HG03469 (cell line): ENCODE data around the gene RALGPS1.
A peak's percentile ranks its signal among the peaks of the same experiment; 100 is the strongest.

Experiments used
- ATAC-seq: cut with Tn5 transposase; IDR thresholded peaks from one replicate; pipeline ENCODE4 v1.9.1; 2021; ENCODE audit warnings: mild to moderate bottlenecking, moderate library complexity, moderate number of reproducible peaks; ENCODE audit not compliant: unreplicated experiment

RALGPS1 gene

DNA sequence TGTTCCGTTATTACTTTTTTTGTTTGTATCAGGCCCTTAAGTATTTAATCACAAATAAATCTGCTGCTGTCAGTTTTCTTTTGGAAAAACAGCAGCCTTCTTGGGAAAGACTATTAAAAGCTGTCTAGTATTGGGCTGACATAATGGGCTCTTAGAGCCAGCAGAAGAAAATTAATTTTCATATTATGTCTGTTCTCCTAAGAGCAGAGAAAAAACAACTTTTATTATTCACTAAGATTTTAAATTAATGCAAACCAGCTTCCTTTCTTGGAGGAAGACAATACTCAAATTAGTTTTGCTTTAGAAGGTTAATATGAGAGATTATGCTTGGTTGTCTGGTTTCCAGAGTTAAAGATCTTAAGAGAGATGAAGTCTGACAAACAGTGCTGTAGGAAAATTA is 319.4 kb downstream of the RALGPS1 start:
- ATAC-seq, result no peak

DNA sequence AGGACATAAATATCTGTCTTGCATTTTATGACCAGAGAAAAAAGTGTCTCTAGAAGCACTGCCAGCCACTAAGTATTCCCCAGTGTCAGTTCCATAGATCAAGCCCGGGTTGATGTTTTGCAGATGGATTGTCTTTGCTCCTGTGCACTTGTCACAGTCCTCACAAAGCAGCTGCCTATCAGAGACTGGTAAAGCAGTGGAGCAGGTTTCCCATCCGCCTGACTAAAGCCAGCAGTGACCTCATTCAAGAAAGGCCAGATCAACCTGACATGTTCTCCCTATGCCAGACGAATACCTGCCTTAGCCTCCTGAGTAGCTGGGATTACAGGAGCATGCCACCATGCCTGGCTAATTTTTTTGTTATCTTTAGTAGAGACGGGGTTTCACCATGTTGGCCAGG is 323.2 kb downstream of the RALGPS1 start:
- no peak for ATAC-seq

- no peak for ATAC-seq
These were observed 326.8 kb downstream of the RALGPS1 start for GRCh38 chr9:127241354-127241753.

DNA sequence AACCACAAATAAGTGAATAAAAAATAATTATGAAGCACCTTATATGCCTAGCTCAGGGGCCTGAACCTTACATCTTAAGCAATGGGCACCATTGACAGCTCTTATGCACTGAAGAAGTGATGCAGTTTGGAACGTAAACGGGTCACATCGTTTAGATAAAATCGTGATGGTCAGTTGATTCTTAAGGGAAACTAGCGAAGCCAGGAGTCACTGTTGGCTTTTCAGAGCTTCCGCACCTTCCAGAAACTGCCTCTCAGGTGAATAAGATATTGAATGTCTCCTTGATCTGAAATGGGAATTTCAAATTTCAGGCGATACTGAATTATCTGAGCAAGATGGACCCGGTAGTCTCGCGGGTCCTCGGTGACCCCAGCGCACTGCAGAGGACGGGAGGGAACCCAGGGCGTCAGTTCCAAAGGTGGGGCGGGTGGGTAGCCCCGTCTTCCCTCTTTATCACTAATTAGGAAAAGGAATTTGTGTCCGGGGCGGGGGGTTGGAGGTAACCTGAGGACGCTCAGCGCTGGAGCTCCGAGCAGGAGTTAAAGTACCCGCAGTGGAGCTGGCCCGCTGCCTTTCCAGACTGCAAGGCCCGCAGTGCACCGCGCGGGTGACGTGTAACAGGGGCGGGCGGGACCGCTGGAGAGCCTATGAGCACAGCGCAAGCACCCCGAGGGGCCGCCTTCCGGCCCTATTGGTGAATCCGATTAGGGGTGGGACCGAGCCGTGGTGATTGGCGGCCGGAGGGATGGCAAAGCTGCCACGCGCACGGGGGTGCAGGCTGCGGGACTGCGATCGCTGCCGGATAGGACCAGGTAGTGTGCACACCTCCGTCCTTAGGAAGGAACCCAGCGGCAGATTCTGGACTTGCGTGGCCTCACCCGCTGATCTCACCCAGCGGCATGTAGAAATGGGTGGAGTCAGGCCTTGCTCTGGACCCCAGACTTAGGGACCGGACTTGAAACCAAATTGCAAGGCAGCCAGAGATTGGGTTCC is 330.3 kb downstream of the RALGPS1 start:
- ATAC-seq, result peak; percentile 91

DNA sequence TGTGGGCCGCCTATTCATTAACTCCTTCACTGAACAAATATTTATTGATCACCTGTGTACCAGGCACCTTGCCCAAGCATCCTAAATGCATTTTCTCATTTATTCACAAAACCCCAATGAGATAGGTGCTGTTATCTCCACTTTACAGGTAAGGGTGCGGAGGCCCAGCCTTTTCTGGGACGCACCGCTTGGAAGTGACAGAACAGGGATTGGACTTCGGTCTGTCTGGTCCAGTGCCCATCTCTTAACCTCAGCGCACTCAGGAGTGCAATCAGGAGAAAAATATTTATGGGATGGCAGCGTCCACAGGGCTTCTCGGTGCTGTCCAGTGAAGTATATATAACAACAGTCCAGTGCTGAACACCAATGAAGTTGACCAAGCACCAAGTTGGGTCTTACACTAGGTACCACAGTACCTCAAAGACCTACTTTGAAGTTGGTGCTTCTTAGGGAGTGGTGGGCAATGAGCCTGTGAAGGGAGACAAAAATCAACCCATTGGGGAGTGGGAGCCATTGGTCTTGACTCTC is 331.1 kb downstream of the RALGPS1 start:
- ATAC-seq, result no peak

DNA sequence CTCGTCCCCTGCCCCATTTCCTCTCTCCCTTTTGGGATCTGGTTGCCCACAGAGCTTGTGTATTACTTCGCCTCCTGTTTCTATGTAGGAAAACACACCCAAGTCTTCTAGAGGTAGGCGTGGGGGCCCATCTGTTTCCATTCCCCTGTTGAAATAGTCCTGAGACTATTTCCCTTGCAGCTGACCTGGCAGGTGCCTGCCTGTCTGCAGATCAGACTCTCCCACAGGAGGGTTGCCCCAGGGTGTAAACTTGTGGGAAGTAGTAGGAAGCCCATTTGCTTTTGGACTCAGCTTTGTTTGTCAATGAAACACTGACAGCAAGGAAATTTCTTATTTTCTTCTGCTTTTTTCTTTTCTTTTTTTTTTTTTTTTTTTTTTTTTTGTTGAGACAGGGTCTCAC is 333.7 kb downstream of the RALGPS1 start:
- no peak for ATAC-seq

GRCh38 chr9:127249877-127250276 is 335.3 kb downstream of the RALGPS1 start:
- ATAC-seq, result no peak

DNA sequence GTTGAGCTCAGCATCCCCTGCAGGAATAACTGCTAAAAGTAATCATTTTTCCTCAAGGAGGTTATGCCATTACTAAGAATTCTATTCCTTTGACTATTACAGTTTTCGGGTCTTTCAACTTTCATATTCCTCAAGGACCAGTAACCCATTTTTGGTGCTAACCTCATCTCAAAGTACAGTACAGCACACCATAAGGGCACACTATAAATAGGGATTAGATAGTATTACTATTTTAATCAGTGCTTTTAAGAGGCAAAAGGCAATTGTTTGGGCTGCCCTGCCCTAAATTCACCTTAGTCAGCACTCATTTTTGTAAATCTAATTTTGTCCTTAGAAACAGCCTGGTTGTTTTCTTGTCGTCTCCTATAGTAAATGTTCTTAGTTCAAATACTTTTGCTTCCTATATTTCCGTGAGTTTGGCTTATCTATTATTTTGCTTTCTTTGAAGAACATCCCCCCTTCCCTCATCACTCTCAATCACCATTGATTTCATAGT is 336.4 kb downstream of the RALGPS1 start:
- no peak for ATAC-seq

DNA sequence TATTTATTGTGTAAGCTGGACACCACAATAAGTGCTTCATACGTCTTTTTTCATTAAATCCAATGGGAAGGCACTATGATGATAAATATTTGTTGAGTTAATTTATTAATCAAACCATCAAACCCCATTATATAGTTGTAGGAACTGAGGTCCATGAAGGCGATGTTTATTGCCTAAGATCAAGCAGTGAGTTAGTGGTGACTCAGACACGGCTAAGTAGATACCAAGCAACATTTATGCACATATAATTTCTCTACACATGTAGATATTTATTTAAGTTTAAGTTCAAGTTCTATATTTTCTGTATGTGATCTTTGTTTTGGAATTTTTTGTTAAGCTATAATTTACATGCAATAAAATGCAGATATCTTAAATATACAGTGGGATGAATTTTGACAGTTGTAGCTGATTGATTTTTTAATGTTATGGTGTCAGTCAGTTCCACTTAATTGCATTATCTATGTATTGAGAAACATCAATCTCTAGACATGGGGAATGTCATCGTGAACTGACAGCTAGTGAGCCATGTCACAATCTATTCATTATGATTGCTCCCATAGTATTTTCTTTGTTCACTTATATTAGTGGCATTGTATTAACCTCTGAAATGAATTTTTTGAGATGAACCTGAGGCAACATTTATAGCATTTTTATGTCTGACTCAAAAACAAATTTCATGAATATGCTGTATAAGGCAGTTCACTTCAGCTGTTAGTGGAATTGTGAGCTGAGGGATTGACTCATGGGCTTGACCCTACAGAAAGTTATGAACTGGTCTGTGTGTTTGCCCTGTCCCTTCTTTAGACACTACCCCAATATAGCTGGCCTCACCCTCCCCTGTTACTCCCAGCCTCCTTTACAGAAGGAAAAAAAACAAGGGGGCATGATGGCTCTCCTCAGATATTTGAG is 338.1 kb downstream of the RALGPS1 start:
- ATAC-seq, result no peak

- ATAC-seq, result no peak
These were observed 338.9 kb downstream of the RALGPS1 start for GRCh38 chr9:127253446-127253845.

- ATAC-seq, result no peak
These were observed 341.1 kb downstream of the RALGPS1 start for GRCh38 chr9:127255692-127256091.

DNA sequence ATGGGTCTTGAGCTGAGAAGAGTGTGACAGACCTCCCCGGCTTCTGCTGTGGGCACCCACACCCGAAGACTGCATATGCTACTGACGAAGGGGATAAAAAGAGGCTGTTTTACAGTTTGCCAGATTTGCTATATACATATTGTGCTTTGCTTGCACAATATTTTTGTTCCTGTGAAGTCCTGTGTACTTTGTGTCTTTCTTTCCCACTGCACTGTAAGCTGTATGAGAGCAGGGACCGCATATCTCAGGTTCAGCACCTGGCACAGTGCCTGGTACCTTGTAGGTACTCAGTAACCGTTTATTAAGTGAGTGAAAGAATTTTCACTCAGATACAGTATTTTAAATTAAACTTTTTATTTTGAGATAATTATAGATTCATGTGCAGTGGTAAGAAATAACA is 341.7 kb downstream of the RALGPS1 start:
- no peak for ATAC-seq

- ATAC-seq, result no peak
These were observed 344.3 kb downstream of the RALGPS1 start for GRCh38 chr9:127258606-127259471.

DNA sequence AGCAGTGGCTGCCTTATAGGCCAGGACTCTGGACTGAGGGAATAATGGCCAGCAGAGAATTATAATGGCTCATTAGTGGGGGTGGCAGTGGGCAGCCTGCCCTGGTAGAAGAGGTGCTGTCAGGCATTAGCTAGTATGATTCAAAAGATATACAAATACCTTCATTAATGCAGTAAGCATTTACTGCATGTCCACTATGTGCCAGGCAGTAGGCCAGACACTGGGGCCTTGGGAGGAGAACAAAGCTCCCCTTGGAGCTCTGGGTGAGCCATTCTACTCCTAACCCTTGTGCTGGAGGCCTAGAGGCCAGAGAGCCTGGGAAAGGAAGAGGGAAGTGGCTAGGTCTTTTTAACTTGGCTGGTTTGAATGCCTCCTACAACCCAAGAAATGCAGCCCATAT is 348.0 kb downstream of the RALGPS1 start:
- no peak for ATAC-seq

GRCh38 chr9:127263237-127263636 is 348.7 kb downstream of the RALGPS1 start:
- ATAC-seq, result no peak

DNA sequence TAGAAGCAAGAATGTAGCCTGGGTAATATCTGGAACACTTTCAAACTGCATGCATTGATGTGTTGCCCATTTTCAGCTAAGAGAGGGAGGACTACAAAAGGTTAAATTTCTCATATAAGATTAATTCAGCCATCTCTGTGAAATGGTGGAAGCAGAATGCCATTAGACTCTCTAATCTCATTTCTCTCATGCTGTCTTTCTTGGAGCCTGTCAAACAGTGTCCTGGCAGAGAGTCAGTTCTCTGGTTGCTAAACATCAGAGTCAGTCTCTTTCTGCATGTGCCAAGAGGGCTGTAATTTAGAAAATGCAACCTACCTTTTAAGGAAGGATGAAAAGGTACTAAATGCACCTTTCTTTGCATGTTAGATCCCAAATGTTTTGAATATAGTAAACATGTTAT is 349.1 kb downstream of the RALGPS1 start:
- ATAC-seq, result no peak

DNA sequence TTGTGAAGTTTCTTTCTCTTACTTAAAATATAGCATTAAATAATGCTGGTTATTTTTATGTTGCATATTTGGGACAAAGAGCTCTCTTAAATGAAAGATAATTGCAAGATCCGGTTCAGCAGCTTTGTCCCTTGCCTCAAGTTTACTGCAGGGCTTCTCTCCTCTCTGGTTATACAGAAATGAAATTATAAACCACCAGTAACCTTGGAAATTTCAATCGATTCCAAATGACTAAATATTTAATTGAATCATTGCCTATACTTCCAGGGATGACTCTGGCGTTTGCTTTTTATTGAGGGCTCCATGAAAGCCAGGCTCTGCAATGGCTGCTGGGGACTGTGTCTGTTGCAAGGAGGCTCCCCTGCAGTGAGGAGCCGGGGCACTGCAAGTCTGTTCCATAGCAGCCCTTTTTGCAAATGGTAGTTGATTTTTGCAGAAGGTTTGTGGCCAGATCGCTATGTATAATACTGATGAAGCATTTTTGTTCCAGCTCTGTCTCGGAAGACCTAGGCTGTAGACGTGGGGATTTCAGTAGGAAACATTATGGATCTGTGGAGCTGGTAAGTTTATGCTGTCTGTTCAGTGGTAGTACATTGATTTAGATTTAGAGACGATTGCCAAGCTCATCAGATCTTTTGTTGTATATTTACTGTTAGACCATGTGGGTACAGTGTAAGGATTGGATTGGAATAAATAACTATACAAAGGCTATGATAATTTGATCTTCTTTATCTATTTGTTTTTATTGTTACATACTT is 350.1 kb downstream of the RALGPS1 start, which contains the start of gene GARNL3:
GARNL3 (plus strand) TSS at position 313 of the 758 bp plus-strand sequence; CDS start at position 417, 104 bp downstream.
- ATAC-seq, result no peak

DNA sequence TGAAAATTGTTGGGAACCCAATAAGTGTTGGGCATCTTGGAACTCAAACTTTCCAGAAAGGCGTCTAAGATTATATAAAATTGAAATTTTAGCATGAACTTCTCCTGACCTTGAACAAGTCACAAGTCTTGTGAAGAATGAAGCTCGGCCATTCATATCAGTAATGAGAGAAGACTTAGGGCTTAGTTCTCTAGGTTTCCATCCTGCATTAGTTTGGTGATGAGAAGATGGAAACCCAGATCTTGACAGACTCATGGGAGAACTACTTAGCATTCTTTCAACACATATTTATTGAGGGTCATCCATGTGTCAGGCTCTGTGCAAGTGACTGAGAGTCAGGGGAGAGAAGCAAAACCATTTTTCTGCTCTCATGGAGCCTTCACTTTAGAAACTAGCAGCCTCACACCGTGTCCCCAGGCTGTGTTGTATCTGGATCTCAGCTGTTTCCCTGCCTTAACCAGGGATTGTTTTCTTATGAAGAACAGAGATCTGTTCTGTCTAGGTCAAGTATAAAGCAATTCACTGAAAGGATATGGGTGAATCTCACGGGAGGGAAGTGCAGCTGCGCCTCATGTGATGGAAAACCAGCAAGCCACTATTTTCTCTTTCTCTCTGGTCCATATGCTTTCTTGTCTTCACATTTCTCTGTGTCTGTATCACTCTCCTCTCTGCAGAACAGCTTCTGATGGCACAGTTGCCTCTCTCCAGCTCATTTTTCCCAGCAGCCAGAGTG is 353.4 kb downstream of the RALGPS1 start:
- ATAC-seq, result no peak

DNA sequence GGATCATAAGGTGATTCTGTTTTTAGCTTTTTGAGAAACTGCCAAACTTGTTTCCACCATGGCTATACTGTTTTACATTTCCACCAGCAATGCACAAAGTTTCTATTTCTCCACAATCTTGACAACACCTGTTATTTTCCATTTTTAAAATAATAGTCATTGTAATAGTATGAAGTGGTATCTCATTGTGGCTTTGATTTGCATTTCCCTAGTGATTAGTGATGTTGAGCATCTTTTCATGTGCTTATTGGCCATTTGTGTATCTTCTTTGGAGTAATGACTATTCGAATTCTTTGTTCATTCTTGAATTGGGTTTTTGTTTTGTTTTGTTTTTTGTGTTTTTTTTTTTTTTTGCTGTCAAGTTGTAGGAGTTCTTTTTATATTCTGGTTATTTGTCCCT is 354.9 kb downstream of the RALGPS1 start:
- no peak for ATAC-seq
